ENCODE results near the gene SLC6A13. TPM values are rescaled to one million over a fixed set of nuclear protein-coding genes. Genes with fewer than 3 reads are reported as not detected.

Gene SLC6A13
- total RNA-seq, 1 donor = not detected

- no peak overlapping the region for H3K4me3 ChIP-seq (ENCODE audit: low read depth, low read length)
- peak; percentile 5 for DNase-seq (ENCODE audit: low read depth)
- no peak for TF ChIP-seq CTCF (IDR thresholded peaks at IDR 0.05; ENCODE audit: insufficient read depth, low read length)
Observed at GRCh38 chr12:212715-213526, 49.7 kb downstream of the SLC6A13 start.

- no peak overlapping the region for H3K4me3 ChIP-seq (ENCODE audit: low read depth, low read length)
- DNase-seq (ENCODE audit: low read depth) = no peak
- no peak for TF ChIP-seq CTCF (IDR thresholded peaks at IDR 0.05; ENCODE audit: insufficient read depth, low read length)
Observed at GRCh38 chr12:212415-212714, 50.3 kb downstream of the SLC6A13 start.

- no peak overlapping the region for H3K4me3 ChIP-seq (ENCODE audit: low read depth, low read length)
- no peak for TF ChIP-seq CTCF (IDR thresholded peaks at IDR 0.05; ENCODE audit: insufficient read depth, low read length)
- DNase-seq (ENCODE audit: low read depth) = no peak
Observed at GRCh38 chr12:211639-212414, 50.8 kb downstream of the SLC6A13 start.

GRCh38 chr12:211142-211465 lies 51.5 kb downstream of the SLC6A13 start:
- no peak for DNase-seq (ENCODE audit: low read depth)
- H3K4me3 ChIP-seq (ENCODE audit: low read depth, low read length) = no peak overlapping the region
- TF ChIP-seq CTCF (IDR thresholded peaks at IDR 0.05; ENCODE audit: insufficient read depth, low read length) = no peak

GRCh38 chr12:210277-211141 lies 52.1 kb downstream of the SLC6A13 start:
- no peak overlapping the region for H3K4me3 ChIP-seq (ENCODE audit: low read depth, low read length)
- TF ChIP-seq CTCF (IDR thresholded peaks at IDR 0.05; ENCODE audit: insufficient read depth, low read length) = no peak
- DNase-seq (ENCODE audit: low read depth) = no peak

- no peak overlapping the region for H3K4me3 ChIP-seq (ENCODE audit: low read depth, low read length)
- no peak for DNase-seq (ENCODE audit: low read depth)
- TF ChIP-seq CTCF (IDR thresholded peaks at IDR 0.05; ENCODE audit: insufficient read depth, low read length) = no peak
Observed at GRCh38 chr12:209851-210250, 52.8 kb downstream of the SLC6A13 start.

Data from fibroblast of the aortic adventitia (primary cell).